HG03095 (cell line): ENCODE results near the gene PPP2R3A.
"Not testable (repeated sequence)": the region's sequence is repeated elsewhere in the genome, so short reads cannot be mapped to it uniquely, and the experiment has no call there.

Experiments used
- ATAC-seq: cut with Tn5 transposase; IDR thresholded peaks from one replicate; pipeline ENCODE4 v1.9.1; 2021; ENCODE audit warnings: moderate library complexity; ENCODE audit not compliant: unreplicated experiment

PPP2R3A gene

GRCh38 chr3:136146981-136147729 lies 181.6 kb downstream of the PPP2R3A start:
- no peak for ATAC-seq

- ATAC-seq, result no peak
Observed at GRCh38 chr3:136149667-136150066, 184.1 kb downstream of the PPP2R3A start.

- ATAC-seq, result no peak
Observed at GRCh38 chr3:136151219-136151618, 185.7 kb downstream of the PPP2R3A start.

GRCh38 chr3:136152176-136152843 lies 186.8 kb downstream of the PPP2R3A start:
- no peak for ATAC-seq

GRCh38 chr3:136152963-136153362 lies 187.4 kb downstream of the PPP2R3A start:
- ATAC-seq, result no peak

GRCh38 chr3:136161516-136161915 lies 196.0 kb downstream of the PPP2R3A start:
- no peak for ATAC-seq

- ATAC-seq, result no peak
Observed at GRCh38 chr3:136162322-136162721, 196.8 kb downstream of the PPP2R3A start.

GRCh38 chr3:136163607-136164006 lies 198.1 kb downstream of the PPP2R3A start:
- not testable (repeated sequence) for ATAC-seq

- ATAC-seq, result no peak
Observed at GRCh38 chr3:136166507-136166906, 201.0 kb downstream of the PPP2R3A start.

- not testable (repeated sequence) for ATAC-seq
Observed at GRCh38 chr3:136168236-136168635, 202.7 kb downstream of the PPP2R3A start.

GRCh38 chr3:136171097-136171542 lies 205.6 kb downstream of the PPP2R3A start:
- ATAC-seq, result no peak

GRCh38 chr3:136173939-136174490 lies 208.5 kb downstream of the PPP2R3A start:
- ATAC-seq, result no peak

- ATAC-seq, result no peak
Observed at GRCh38 chr3:136177876-136178275, 212.3 kb downstream of the PPP2R3A start.

GRCh38 chr3:136181741-136182140 lies 216.2 kb downstream of the PPP2R3A start:
- no peak for ATAC-seq

- no peak for ATAC-seq
Observed at GRCh38 chr3:136184703-136185102, 219.2 kb downstream of the PPP2R3A start.

GRCh38 chr3:136186344-136186743 lies 220.8 kb downstream of the PPP2R3A start:
- no peak for ATAC-seq

- ATAC-seq, result no peak
Observed at GRCh38 chr3:136186846-136187245, 221.3 kb downstream of the PPP2R3A start.

- no peak for ATAC-seq
Observed at GRCh38 chr3:136187868-136188267, 222.3 kb downstream of the PPP2R3A start.

GRCh38 chr3:136189043-136189442 lies 223.5 kb downstream of the PPP2R3A start:
- no peak for ATAC-seq

GRCh38 chr3:136189859-136190617 lies 224.5 kb downstream of the PPP2R3A start:
- ATAC-seq, result no peak

- ATAC-seq, result not testable (repeated sequence)
Observed at GRCh38 chr3:136192195-136192594, 226.7 kb downstream of the PPP2R3A start.
